Measurements from ENCODE around the gene CDH13. TPM values are rescaled to one million over a fixed set of nuclear protein-coding genes. Genes with fewer than 3 reads are reported as not detected.

Gene CDH13
- total RNA-seq, 2 donors from 2014 or later = 228 to 280 TPM

GRCh38 chr16:82630688-82631087, 3.9 kb downstream of the CDH13 start:
- no peak for ATAC-seq (ENCODE audit: insufficient number of reproducible peaks, low FRiP score, low read depth)
- DNase-seq (ENCODE audit: low spot score) = no peak
- no peaks in the 10 kb centered on the region for H3K9me3 ChIP-seq
- no peaks in the 10 kb centered on the region for H3K36me3 ChIP-seq
- peak overlapping the region; percentile 73 to 91 for H3K27ac ChIP-seq
- H3K27me3 ChIP-seq (replicated peaks; ENCODE audit: insufficient read depth) = no peaks in the 10 kb centered on the region
- peaks cover 20 to 82% of the 10 kb centered on the region in 2 donors for H3K4me1 ChIP-seq (ENCODE audit: control insufficient read depth in 1 of 2, low read depth in 2 of 2)
- no peak for TF ChIP-seq CTCF (IDR thresholded peaks at IDR 0.05)
- H3K4me3 ChIP-seq = no peak overlapping the region

GRCh38 chr16:82631701-82632685, 5.2 kb downstream of the CDH13 start:
- no peak for ATAC-seq (ENCODE audit: insufficient number of reproducible peaks, low FRiP score, low read depth)

GRCh38 chr16:82633964-82634600, 7.3 kb downstream of the CDH13 start:
- Histone ChIP-seq H3K27me3 (replicated peaks; ENCODE audit: insufficient read depth) (no peaks in the 10 kb centered on the region), H3K36me3 (no peaks in the 10 kb centered on the region), H3K4me1 (ENCODE audit: control insufficient read depth in 1 of 2, low read depth in 2 of 2) (peaks cover 10 to 71% of the 10 kb centered on the region in 2 donors), H3K27ac (peak overlapping the region; percentile 73 to 91), H3K9me3 (no peaks in the 10 kb centered on the region), H3K4me3 (no peak overlapping the region)
- ATAC-seq (ENCODE audit: insufficient number of reproducible peaks, low FRiP score, low read depth) = no peak
- DNase-seq (ENCODE audit: low spot score) = peak; percentile 31
- TF ChIP-seq CTCF (IDR thresholded peaks at IDR 0.05) = no peak

More at GRCh38 chr16:82631701-82632685, 5.2 kb downstream of the CDH13 start:
- Histone ChIP-seq H3K4me3 (no peak overlapping the region), H3K4me1 (ENCODE audit: control insufficient read depth in 1 of 2, low read depth in 2 of 2) (peaks cover 15 to 74% of the 10 kb centered on the region in 2 donors), H3K27ac (peak overlapping the region; percentile 73 to 91), H3K36me3 (no peaks in the 10 kb centered on the region), H3K27me3 (replicated peaks; ENCODE audit: insufficient read depth) (no peaks in the 10 kb centered on the region), H3K9me3 (no peaks in the 10 kb centered on the region)
- DNase-seq (ENCODE audit: low spot score) = no peak
- TF ChIP-seq CTCF (IDR thresholded peaks at IDR 0.05) = no peak

GRCh38 chr16:82634955-82635610, 8.3 kb downstream of the CDH13 start:
- Histone ChIP-seq H3K27ac (peak overlapping the region; percentile 73 to 91), H3K4me1 (ENCODE audit: control insufficient read depth in 1 of 2, low read depth in 2 of 2) (peaks cover 4 to 66% of the 10 kb centered on the region in 2 donors), H3K4me3 (no peak overlapping the region), H3K27me3 (replicated peaks; ENCODE audit: insufficient read depth) (no peaks in the 10 kb centered on the region), H3K36me3 (no peaks in the 10 kb centered on the region), H3K9me3 (no peaks in the 10 kb centered on the region)
- no peak for DNase-seq (ENCODE audit: low spot score)
- TF ChIP-seq CTCF (IDR thresholded peaks at IDR 0.05) = no peak
- no peak for ATAC-seq (ENCODE audit: insufficient number of reproducible peaks, low FRiP score, low read depth)

GRCh38 chr16:82636485-82636884, 9.7 kb downstream of the CDH13 start:
- ATAC-seq (ENCODE audit: insufficient number of reproducible peaks, low FRiP score, low read depth) (no peak), DNase-seq (ENCODE audit: low spot score) (no peak)
- H3K4me3 ChIP-seq = no peak overlapping the region
- no peaks in the 10 kb centered on the region for H3K36me3 ChIP-seq
- no peaks in the 10 kb centered on the region for H3K27me3 ChIP-seq (replicated peaks; ENCODE audit: insufficient read depth)
- no peak overlapping the region for H3K27ac ChIP-seq
- peaks cover 4 to 55% of the 10 kb centered on the region in 2 donors for H3K4me1 ChIP-seq (ENCODE audit: control insufficient read depth in 1 of 2, low read depth in 2 of 2)
- no peak for TF ChIP-seq CTCF (IDR thresholded peaks at IDR 0.05)
- H3K9me3 ChIP-seq = no peaks in the 10 kb centered on the region
